ENCODE results near the gene RNF175.

RNF175 gene

GRCh38 chr4:153745651-153746050, 14.2 kb downstream of the RNF175 start:
- no peak for DNase-seq (ENCODE audit: low read depth)

- no peak for DNase-seq (ENCODE audit: low read depth)
Observed at GRCh38 chr4:153741541-153741940, 18.3 kb downstream of the RNF175 start.

GRCh38 chr4:153735906-153736461, 23.8 kb downstream of the RNF175 start:
- DNase-seq (ENCODE audit: low read depth) = no peak

GRCh38 chr4:153733751-153734448, 25.9 kb downstream of the RNF175 start:
- DNase-seq (ENCODE audit: low read depth) = no peak

GRCh38 chr4:153731239-153731638, 28.6 kb downstream of the RNF175 start:
- no peak for DNase-seq (ENCODE audit: low read depth)

- no peak for DNase-seq (ENCODE audit: low read depth)
Observed at GRCh38 chr4:153729895-153730294, 29.9 kb downstream of the RNF175 start.

GRCh38 chr4:153728660-153729059, 31.2 kb downstream of the RNF175 start:
- no peak for DNase-seq (ENCODE audit: low read depth)

- no peak for DNase-seq (ENCODE audit: low read depth)
Observed at GRCh38 chr4:153728151-153728550, 31.7 kb downstream of the RNF175 start.

- no peak for DNase-seq (ENCODE audit: low read depth)
Observed at GRCh38 chr4:153725831-153726154, 34.0 kb downstream of the RNF175 start.

GRCh38 chr4:153725136-153725830, 34.5 kb downstream of the RNF175 start:
- no peak for DNase-seq (ENCODE audit: low read depth)

- DNase-seq (ENCODE audit: low read depth) = no peak
Observed at GRCh38 chr4:153724606-153725005, 35.2 kb downstream of the RNF175 start.

- no peak for DNase-seq (ENCODE audit: low read depth)
Observed at GRCh38 chr4:153722036-153722435, 37.8 kb downstream of the RNF175 start.

GRCh38 chr4:153713866-153714646, 45.8 kb downstream of the RNF175 start:
- DNase-seq (ENCODE audit: low read depth) = no peak

GRCh38 chr4:153710681-153711080, 49.1 kb downstream of the RNF175 start:
- DNase-seq (ENCODE audit: low read depth) = no peak

GRCh38 chr4:153706519-153706918, 53.3 kb downstream of the RNF175 start:
- no peak for DNase-seq (ENCODE audit: low read depth)

- DNase-seq (ENCODE audit: low read depth) = no peak
Observed at GRCh38 chr4:153705743-153706468, 53.9 kb downstream of the RNF175 start.

GRCh38 chr4:153704522-153704921, 55.3 kb downstream of the RNF175 start:
- no peak for DNase-seq (ENCODE audit: low read depth)

GRCh38 chr4:153684971-153685371, 74.9 kb downstream of the RNF175 start:
- no peak for DNase-seq (ENCODE audit: low read depth)

GRCh38 chr4:153684182-153684970, 75.4 kb downstream of the RNF175 start, which contains the start of gene TLR2:
TLR2 (plus strand) TSS chr4:153684280; CDS start chr4:153702908, 18,628 bp downstream.
- DNase-seq (ENCODE audit: low read depth) = no peak

- DNase-seq (ENCODE audit: low read depth) = no peak
Observed at GRCh38 chr4:153683763-153684181, 76.1 kb downstream of the RNF175 start.

GRCh38 chr4:153679486-153679885, 80.3 kb downstream of the RNF175 start:
- no peak for DNase-seq (ENCODE audit: low read depth)

Measured in stimulated activated CD8-positive, alpha-beta memory T cell treated with anti-CD3 and anti-CD28 coated beads, Interleukin-15, amount 100 ng/mL, for 1 hour (primary cell).